NOMO-1 (cell line): ENCODE measurements around the gene SAT2.

Experiments used
- DNase-seq, 2 experiments: peaks; one replicate each; lab custom pipeline; 2025; ENCODE audit not compliant: unreplicated experiment in 2 of 2; lab: John Stamatoyannopoulos, UW

The SAT2 gene

DNA sequence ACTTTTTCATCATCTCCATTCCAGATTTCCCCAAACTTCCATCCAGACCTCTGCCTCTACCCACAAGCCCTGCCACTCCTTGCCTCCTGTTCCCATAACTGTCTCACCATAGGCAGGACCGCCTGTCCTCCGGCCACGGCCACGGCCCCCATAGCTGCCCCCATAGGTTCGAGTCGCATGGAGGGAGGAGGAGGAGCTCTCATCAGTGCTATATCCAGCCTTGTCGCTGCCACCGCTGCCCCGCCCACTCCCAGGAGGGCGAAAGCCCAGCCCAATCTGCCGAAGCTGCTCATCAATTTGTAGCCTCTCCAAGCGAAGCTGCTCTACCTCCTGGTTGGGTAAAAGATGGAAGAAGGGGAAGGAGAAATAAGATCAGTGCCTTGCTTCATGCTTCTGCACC, 34.3 kb downstream of the SAT2 start:
- DNase-seq = no peak

DNA sequence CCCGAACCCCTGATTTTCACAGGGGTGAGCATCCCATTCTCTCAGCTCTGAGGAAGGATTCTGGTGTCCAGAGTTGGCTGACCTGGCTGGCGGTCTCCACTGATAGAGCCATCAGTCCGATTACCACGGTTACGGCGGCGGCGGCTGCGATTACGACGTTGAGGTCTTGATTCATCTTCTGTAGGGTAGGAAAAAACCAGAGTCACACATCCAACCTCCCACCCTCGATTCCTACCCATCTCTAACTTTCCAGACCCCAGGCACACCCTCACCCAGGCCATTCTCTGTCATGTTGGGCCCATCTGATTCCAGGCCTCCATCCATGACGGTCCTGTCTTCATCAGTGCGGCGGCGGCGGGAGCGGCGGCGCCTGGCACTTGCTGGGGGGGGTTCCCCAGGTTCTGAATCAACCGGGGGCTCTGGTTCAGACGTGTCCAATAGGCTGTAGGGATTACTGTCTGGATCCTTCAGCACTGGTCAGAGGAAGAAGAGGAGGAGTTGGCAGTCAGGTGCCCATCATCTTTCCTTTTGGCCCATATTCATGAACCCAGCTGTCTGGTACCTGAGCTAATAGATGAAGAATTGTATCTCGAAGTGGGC, 35.1 kb downstream of the SAT2 start:
- DNase-seq = no peak

DNA sequence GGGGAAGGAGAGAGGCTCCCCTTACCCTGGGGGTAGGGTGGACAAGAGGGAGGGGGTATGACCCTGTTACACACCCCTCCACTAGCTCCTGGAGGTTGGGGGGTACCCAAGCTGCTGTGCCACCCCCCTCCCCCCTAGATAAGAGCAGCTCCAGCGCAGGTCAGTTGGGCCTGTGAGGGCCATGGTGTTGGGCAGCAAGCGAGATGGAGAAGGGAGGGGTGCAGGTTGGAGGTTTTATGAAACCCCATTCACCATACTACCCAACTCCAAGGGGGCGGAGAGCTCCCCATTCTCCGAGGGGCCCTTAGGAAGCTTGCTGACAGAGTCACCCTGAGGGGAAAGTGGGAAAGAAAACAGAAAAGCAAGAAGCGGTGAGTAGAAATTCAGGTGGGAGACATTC, 36.0 kb downstream of the SAT2 start:
- no peak for DNase-seq

DNA sequence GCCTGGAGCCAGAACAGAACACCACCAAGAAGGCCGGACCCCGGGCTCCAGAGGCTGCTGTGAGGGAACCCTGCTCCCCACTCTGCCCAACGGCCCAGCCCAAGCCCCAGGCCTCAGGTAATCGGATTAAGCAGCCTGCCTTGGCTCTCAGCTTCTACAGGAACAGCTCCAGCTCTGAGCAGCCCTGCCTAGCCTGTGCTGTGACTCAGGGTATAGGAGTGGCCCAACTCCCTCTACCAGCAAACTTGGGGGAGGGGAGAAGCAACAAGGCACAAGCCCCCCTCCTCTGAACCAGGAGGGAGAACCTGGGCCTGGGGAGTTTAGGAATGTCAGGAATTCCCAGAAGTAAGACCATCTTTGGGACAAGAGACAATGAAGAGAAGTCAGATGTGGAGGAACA, 36.9 kb downstream of the SAT2 start:
- DNase-seq = no peak

DNA sequence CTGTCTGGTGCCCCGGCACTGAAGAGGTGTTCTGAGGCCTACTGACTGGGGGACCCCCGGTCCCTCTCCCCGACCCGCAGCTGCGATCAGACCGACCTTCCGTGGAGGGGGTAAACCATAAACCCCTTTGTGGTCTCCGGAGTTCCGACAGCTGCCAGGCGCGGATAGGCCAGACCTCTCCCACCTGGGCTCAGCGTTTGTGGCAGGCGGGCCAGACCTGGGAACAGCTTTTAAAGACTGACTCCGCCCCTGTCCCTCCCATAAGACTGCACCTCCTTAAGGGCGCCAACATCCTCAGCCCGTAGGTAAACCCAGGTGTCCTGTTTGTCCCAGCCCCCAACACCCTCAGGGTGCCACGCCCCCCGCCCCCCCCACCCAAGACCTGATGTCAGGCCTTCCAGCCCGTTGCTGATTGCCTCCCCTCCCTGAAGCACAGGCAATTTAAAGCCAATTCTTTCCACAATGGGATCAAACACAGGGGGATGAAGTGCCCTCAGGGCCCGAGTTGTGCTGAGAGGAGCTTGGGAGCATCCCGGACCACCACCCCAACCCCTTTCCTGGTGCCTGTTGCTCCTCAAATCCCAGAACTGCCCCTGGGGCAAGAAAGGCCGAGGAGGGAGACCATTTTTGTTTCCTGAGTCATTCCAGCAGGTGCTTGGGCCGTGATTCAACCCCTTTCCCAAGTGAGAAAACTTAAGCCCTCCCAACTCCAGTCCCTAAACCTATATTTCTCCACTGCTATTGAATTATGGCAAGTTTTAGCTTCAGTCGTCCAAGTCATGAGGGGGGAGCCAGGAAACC, 37.5 kb downstream of the SAT2 start, which contains the start of gene SOX15:
Gene SOX15, minus strand, starts transcription at position 204 of the 801 bp plus-strand sequence. CDS start 418 bp downstream, outside the sequence.
- no peak for DNase-seq

DNA sequence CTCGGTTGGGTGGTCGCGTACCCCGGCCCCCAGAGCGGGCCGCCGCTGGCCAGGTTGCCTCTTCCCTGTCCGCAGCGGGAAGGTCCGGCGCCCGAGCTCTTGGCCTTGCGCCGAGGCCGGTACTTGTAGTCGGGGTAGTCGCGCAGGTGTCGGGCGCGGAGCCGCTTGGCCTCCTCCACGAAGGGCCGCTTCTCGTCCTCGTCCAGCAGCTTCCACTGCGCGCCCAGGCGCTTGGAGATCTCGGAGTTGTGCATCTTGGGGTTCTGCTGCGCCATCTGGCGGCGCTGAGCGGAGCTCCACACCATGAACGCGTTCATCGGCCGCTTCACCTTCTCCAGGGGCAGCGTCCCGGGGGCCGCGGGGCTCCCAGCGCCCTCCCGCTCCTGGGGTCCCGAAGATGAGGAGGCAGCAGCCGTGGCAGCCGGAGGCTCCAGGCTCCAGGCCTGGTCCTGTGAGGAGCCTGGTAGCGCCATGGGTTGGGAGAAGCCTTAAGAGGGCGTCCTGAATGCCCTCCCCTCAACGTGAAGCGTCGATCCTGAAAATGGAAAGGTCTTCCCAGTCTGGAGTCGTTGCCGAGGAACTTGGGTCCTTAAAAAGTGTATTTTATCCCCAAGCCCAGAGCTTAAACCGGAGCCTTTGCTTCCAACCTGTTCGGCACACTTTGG, 38.3 kb downstream of the SAT2 start:
- peak; percentile 63 to 74 for DNase-seq

DNA sequence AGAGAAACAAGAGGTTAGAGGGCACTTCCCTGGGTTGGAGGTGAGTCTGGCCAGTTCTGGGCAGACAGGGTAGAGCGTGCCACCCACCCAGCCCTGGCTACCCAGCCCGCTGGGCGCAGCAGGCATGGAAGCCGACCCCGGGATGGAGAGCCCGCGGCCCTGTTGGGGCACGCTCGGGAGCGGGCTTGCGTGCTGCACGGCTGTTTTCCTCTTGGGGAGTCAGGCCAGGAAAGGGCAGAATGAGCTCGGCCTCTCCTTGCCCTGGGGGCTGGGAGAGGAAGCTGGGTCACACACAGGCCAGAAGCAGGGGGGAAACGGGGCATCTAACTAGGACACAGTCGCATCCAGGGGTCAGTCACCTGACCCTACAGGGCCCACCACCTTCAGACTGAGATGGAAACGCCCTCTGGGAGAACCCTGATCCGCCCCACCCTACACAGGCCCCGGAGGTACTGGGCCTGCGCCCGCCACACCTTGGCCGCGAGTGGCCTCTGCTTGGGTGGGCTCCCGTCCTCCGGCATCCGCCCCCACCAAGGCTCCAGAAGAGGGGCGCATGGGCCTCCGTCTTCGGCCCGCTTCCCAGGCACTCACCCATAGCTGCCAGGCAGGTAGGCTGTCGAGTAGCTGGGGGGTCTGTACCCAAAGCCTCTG, 38.9 kb downstream of the SAT2 start:
- no peak for DNase-seq

DNA sequence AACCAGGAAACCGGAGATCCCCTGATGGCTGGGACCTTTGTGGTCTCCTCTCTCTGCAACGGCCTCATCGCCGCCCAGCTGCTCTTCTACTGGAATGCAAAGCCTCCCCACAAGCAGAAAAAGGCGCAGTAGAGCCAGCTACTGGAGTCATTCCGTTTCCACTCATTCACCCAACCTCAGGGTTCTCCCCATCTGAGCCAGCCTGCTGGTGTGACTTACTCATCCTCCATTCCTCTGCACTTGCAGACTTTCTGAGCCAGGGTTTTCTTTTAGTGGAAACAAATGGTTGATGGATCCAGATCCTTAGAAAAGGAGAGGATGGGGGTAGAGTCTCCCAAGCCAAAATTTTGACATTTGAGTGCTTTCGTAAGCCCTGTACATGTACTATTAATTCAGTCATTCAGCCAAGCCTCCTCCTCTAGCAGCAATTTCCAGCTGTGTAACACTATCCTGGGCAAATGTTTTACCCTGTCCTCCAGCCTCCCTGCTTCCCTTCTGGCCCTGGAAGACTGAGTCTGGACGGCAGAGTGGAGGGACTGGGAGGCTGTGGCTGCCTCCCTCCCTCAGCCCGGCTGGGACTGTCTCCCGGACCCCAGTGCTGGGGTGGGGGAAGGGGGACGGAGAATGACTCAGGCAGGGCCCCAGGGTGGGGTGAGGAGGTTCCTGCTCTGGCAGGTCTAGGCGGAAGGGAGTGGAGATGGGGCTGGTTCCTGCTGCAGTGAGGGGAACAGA, 40.0 kb downstream of the SAT2 start:
- peak; percentile 26 to 42 for DNase-seq

DNA sequence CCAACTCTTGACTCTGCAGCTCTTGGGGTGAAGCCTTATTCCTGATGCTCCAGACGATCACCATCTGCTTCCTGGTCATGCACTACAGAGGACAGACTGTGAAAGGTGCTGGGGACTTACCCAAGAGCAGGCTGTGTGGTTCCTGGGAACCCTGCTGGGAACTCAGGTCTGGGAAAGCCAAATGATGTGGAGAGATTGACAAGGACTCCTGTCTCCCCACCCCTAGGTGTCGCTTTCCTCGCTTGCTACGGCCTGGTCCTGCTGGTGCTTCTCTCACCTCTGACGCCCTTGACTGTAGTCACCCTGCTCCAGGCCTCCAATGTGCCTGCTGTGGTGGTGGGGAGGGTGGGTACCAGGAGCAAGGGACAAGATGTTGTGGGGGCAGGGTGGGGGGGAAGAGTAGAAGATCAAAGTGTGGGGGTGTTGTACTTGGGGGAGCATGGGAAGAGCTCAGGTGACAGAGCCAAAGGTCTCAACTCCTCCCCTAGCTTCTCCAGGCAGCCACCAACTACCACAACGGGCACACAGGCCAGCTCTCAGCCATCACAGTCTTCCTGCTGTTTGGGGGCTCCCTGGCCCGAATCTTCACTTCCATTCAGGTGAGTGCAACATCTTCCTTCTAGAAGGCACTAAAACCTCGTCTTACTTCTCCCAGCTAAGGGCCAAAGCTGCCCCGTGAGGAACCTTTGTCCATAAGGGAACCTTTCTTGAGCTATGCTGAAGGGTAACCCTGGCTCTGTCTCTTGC, 40.8 kb downstream of the SAT2 start:
- DNase-seq = peak in 1 of 2 experiments; percentile 26

DNA sequence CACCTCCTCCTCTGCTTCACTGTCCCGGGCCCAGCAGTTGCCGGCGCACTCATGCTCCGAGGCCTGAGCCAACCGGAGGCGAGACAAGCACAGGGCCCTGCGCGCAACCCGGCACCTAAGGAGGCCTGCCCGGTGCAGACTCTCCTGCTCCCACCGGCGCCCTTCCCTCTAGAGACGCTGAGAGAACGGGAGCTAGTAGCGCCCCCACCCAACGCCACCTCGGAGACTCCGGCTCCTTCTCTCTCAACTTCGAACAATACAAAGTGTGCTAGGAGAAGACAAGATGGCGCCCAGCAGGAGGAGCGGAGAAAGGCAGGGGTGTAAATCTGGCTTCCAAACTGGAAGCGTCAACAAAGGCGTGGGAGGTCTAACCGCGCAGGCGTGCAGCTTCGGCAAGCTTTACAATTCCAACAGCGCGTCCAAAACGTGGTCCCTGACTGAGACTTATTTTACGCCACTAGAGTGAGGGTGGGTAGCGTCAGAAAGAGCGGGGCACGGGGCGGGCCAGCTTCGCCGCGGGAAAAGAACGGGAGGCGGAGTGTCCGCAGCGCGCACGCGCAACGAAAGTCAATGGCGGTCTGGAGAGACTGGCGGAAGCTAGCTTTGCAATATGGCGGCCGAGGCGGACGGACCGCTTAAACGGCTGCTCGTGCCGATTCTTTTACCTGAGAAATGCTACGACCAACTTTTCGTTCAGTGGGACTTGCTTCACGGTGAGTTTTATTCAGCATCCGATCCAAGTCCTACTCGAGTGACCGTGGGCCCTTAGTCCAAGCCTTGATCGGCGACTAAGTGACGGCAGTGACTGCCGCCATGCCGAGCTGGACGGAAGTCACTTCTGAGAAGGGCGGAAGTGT, 44.1 kb downstream of the SAT2 start, which contains the start of gene MPDU1:
Gene MPDU1, plus strand, starts transcription at position 600 of the 857 bp plus-strand sequence. Its CDS starts 11 bp downstream, at position 611.
- DNase-seq = peak; percentile 94 to 97

DNA sequence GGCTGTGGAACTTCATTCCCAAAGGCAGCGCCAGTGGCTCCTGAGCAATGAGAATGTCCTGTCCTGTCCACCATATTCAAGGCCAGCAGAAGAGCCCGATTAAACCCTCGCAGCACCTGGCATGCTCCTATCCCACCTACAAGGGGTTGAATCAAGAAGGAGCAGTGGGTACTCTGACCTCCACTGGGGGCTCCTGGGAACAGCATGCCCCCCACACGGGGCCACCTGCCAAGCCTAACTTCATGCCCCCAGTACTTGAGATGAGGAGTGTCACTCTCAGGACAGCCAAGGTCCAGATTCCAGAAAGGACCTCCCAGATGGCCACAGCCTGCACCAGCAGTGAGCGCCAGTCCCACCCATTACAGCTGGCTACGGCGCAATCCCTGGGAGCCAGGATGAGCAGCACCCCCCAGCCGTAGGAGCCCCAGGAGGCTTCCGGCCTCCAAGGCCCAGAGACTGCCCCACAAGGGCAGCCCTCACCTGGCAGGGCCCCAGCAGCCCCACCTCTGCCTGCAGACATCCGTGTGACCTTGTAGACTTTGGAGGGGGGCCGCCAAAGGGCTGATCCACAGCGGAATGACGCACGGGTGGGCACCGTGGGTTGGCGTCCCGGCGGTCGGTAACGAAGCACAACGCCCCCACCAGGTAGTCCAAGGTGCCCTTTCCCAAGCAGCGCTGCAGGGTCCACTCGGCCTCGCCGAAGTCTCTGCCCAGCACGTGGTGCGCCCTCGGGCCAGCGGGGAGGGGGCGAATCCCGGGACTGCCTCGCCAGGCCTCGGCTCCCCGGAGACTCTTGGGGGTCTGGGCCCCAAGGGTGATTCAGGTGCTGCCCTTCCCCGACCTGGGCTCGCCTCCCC, 45.0 kb downstream of the SAT2 start:
- no peak for DNase-seq

DNA sequence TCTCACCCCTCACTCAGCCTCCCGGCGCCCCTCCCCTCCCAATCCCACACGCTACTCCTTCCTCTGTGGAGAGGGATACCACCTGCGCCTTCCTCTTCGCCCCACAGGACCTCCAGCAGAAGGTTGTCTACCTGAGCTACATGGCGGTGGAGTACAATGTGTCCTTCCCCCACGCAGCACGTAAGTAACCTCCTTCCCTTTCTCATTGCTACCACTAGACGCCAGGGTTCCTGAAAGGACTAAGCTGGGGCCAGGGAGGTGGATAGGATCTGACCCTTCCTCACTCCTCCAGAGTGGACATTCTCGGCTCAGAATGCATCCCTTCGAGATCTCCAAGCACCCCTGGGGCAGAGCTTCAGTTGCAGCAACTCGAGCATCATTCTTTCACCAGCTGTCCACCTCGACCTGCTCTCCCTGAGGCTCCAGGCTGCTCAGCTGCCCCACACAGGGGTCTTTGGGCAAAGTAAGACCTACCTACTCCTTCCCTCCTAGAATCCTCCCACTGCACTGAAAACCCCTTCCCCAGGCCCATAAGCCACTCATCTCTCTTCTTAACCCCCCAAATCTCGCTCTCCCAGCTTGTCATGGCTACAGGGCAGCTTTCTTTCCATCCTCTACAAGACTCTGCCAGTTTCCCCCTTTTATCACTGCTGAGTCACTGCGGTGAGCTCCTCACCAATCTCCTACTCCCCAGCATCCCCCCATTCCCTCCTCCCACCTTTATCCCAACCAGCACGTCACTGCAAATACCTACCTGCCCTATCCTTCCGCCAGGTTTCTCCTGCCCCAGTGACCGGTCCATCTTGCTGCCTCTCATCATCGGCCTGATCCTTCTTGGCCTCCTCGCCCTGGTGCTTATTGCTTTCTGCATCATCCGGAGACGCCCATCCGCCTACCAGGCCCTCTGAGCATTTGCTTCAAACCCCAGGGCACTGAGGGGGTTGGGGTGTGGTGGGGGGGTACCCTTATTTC, 46.7 kb downstream of the SAT2 start:
- no peak for DNase-seq

DNA sequence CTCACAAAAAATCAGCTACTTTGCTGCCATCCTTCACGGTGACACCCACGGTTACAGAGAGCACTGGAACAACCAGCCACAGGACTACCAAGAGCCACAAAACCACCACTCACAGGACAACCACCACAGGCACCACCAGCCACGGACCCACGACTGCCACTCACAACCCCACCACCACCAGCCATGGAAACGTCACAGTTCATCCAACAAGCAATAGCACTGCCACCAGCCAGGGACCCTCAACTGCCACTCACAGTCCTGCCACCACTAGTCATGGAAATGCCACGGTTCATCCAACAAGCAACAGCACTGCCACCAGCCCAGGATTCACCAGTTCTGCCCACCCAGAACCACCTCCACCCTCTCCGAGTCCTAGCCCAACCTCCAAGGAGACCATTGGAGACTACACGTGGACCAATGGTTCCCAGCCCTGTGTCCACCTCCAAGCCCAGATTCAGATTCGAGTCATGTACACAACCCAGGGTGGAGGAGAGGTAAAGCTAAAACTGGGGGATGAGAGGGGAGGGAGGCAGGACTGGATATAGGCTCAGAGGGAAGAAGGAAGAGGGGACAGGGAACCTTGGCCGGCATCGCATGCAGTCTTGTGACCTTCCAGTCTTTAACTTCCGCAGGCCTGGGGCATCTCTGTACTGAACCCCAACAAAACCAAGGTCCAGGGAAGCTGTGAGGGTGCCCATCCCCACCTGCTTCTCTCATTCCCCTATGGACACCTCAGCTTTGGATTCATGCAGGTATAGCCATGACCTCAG, 47.6 kb downstream of the SAT2 start:
- peak in 1 of 2 experiments; percentile 55 for DNase-seq

DNA sequence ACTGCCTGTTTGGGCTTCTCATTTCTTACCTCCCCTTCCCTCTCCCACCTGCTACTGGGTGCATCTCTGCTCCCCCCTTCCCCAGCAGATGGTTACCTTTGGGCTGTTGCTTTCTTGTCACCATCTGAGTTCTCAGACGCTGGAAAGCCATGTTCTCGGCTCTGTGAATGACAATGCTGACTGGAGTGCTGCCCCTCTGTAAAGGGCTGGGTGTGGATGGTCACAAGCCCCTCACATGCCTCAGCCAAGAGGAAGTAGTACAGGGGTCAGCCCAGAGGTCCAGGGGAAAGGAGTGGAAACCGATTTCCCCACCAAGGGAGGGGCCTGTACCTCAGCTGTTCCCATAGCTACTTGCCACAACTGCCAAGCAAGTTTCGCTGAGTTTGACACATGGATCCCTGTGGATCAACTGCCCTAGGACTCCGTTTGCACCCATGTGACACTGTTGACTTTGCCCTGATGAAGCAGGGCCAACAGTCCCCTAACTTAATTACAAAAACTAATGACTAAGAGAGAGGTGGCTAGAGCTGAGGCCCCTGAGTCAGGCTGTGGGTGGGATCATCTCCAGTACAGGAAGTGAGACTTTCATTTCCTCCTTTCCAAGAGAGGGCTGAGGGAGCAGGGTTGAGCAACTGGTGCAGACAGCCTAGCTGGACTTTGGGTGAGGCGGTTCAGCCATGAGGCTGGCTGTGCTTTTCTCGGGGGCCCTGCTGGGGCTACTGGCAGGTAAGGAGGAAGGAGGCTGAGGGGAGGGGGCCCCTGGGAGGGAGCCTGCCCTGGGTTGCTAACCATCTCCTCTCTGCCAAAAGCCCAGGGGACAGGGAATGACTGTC, 48.4 kb downstream of the SAT2 start, which contains the start of gene CD68:
Gene CD68, plus strand, starts transcription at position 638 of the 833 bp plus-strand sequence. Its CDS starts 40 bp downstream, at position 678.
- DNase-seq = peak; percentile 97 to 99
